PC-3 (cell line): Measurements from ENCODE around the gene MTF2.

Experiments used
- EZH2 ChIP-seq: fragments of 300-600 bp; sonication (generic); IDR thresholded peaks from one replicate; pipeline ENCODE4 v1.6.1; 2017; ENCODE audit warnings: antibody characterized with exemption, mild to moderate bottlenecking, low read length; ENCODE audit not compliant: unreplicated experiment
- EZH2phosphoT487 ChIP-seq: fragments of 300-600 bp; sonication (generic); IDR thresholded peaks from 2 replicates; pipeline ENCODE4 v1.6.1; 2018; ENCODE audit warnings: mild to moderate bottlenecking, antibody characterized with exemption, low read length, borderline replicate concordance
- TF ChIP-seq, protein P1 (sequence below): fragments of 300-600 bp; sonication (generic); conservative IDR thresholded peaks from 2 replicates; pipeline ENCODE4 v1.5.1; 2017; ENCODE audit warnings: antibody characterized with exemption, low read depth, mild to moderate bottlenecking, low read length

DNA sequence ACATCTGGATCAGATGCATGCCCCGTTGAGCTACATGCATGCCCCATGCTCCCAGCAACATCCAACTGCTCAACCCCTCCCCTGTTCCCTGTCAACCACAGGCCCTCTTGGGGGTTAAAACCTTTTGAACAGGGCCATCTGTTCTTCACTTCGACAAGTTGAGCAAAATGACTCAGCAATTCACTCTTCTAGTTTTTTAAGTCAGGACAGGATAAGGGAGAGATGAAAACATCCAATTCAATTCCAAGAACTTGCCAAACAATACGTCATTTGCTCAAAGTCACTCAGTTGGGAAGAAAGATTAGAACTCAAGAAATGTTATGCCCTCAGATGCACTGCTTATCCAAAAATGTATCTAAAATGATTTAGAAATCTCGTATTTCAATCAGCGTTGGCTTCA is 46.1 kb upstream of the MTF2 start:
- TF ChIP-seq, protein P1, sequence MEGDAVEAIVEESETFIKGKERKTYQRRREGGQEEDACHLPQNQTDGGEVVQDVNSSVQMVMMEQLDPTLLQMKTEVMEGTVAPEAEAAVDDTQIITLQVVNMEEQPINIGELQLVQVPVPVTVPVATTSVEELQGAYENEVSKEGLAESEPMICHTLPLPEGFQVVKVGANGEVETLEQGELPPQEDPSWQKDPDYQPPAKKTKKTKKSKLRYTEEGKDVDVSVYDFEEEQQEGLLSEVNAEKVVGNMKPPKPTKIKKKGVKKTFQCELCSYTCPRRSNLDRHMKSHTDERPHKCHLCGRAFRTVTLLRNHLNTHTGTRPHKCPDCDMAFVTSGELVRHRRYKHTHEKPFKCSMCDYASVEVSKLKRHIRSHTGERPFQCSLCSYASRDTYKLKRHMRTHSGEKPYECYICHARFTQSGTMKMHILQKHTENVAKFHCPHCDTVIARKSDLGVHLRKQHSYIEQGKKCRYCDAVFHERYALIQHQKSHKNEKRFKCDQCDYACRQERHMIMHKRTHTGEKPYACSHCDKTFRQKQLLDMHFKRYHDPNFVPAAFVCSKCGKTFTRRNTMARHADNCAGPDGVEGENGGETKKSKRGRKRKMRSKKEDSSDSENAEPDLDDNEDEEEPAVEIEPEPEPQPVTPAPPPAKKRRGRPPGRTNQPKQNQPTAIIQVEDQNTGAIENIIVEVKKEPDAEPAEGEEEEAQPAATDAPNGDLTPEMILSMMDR, result no peak
- TF ChIP-seq EZH2, result no peak
- no peak for TF ChIP-seq EZH2phosphoT487
